SJCRH30 (cell line): Measurements from ENCODE around the gene CYP26B1. TPM values are rescaled to one million over a fixed set of nuclear protein-coding genes. Genes with fewer than 3 reads are reported as not detected.
"Not testable (repeated sequence)": the region's sequence is repeated elsewhere in the genome, so short reads cannot be mapped to it uniquely, and the experiment has no call there.

Source experiments
- DNase-seq, 2 experiments: peaks; one replicate each; pipeline ENCODE4 v3.0.0-alpha.2; 2015 to 2020
- H3K27ac ChIP-seq: fragments of 250-450 bp; sonication (Bioruptor Pico); 2 replicates; pipeline ENCODE4 v1.5.1; 2020; ENCODE audit warnings: mild to moderate bottlenecking, moderate library complexity
- H3K27me3 ChIP-seq: fragments of 250-450 bp; sonication (Bioruptor Pico); 2 replicates; pipeline ENCODE4 v1.5.1; 2020; ENCODE audit warnings: mild to moderate bottlenecking, moderate library complexity
- H3K36me3 ChIP-seq: fragments of 250-450 bp; sonication (Bioruptor Pico); 2 replicates; pipeline ENCODE4 v1.5.1; 2020; ENCODE audit warnings: mild to moderate bottlenecking, moderate library complexity
- H3K4me1 ChIP-seq: fragments of 250-450 bp; sonication (Bioruptor Pico); 2 replicates; pipeline ENCODE4 v1.5.1; 2020; ENCODE audit warnings: mild to moderate bottlenecking, moderate library complexity
- H3K4me3 ChIP-seq: fragments of 250-450 bp; sonication (Bioruptor Pico); 2 replicates; pipeline ENCODE4 v1.5.1; 2020; ENCODE audit warnings: mild to moderate bottlenecking, moderate library complexity
- H3K9me3 ChIP-seq: fragments of 250-450 bp; sonication (Bioruptor Pico); replicated peaks from 2 replicates; pipeline ENCODE4 v1.5.1; 2020; ENCODE audit warnings: mild to moderate bottlenecking, moderate library complexity
- total RNA-seq: library from RNA; depleted of rRNA; stranded (reverse); fragments of >200 nt; shearing (Covaris generic); gene quantifications from 2 replicates; pipeline ENCODE4 v1.2.3, GENCODE V29; 2014

The CYP26B1 gene
- total RNA-seq, 1 experiment from 2014 or later: 9.7 TPM

- H3K27ac ChIP-seq: no peak overlapping the region
- H3K4me1 ChIP-seq: no peaks in the 10 kb centered on the region
- H3K36me3 ChIP-seq: no peaks in the 10 kb centered on the region
- no peak overlapping the region for H3K4me3 ChIP-seq
- H3K9me3 ChIP-seq: no peaks in the 10 kb centered on the region
- no peaks in the 10 kb centered on the region for H3K27me3 ChIP-seq
- DNase-seq: no peak
Measured at GRCh38 chr2:72104821-72105588, 42.7 kb downstream of the CYP26B1 start.

GRCh38 chr2:72103690-72104089, 44.0 kb downstream of the CYP26B1 start:
- H3K27me3 ChIP-seq: no peaks in the 10 kb centered on the region
- H3K27ac ChIP-seq: no peak overlapping the region
- H3K36me3 ChIP-seq: no peaks in the 10 kb centered on the region
- H3K4me3 ChIP-seq: no peak overlapping the region
- no peaks in the 10 kb centered on the region for H3K9me3 ChIP-seq
- H3K4me1 ChIP-seq: no peaks in the 10 kb centered on the region
- DNase-seq: no peak

- Histone ChIP-seq H3K27me3 (no peaks in the 10 kb centered on the region), H3K36me3 (no peaks in the 10 kb centered on the region), H3K4me3 (no peak overlapping the region), H3K27ac (no peak overlapping the region), H3K9me3 (no peaks in the 10 kb centered on the region), H3K4me1 (no peaks in the 10 kb centered on the region)
- no peak for DNase-seq
Measured at GRCh38 chr2:72103161-72103560, 44.5 kb downstream of the CYP26B1 start.

- H3K4me3 ChIP-seq: no peak overlapping the region
Measured at GRCh38 chr2:72098935-72099334, 48.7 kb downstream of the CYP26B1 start.

GRCh38 chr2:72097276-72097675, 50.4 kb downstream of the CYP26B1 start:
- Histone ChIP-seq H3K9me3 (no peaks in the 10 kb centered on the region), H3K36me3 (no peaks in the 10 kb centered on the region), H3K27me3 (no peaks in the 10 kb centered on the region), H3K27ac (no peak overlapping the region), H3K4me3 (no peak overlapping the region), H3K4me1 (no peaks in the 10 kb centered on the region)
- no peak for DNase-seq

More at GRCh38 chr2:72098935-72099334, 48.7 kb downstream of the CYP26B1 start:
- H3K9me3 ChIP-seq: no peaks in the 10 kb centered on the region
- H3K4me1 ChIP-seq: no peaks in the 10 kb centered on the region
- H3K27me3 ChIP-seq: no peaks in the 10 kb centered on the region
- no peak overlapping the region for H3K27ac ChIP-seq
- no peaks in the 10 kb centered on the region for H3K36me3 ChIP-seq
- DNase-seq: no peak

GRCh38 chr2:72096181-72096580, 51.5 kb downstream of the CYP26B1 start:
- H3K36me3 ChIP-seq: no peaks in the 10 kb centered on the region
- no peaks in the 10 kb centered on the region for H3K9me3 ChIP-seq
- no peak overlapping the region for H3K4me3 ChIP-seq
- H3K27me3 ChIP-seq: no peaks in the 10 kb centered on the region
- no peak overlapping the region for H3K27ac ChIP-seq
- H3K4me1 ChIP-seq: no peaks in the 10 kb centered on the region
- no peak for DNase-seq

GRCh38 chr2:72095364-72095763, 52.3 kb downstream of the CYP26B1 start:
- Histone ChIP-seq H3K4me1 (no peaks in the 10 kb centered on the region), H3K27ac (no peak overlapping the region), H3K27me3 (no peaks in the 10 kb centered on the region), H3K9me3 (no peaks in the 10 kb centered on the region), H3K36me3 (no peaks in the 10 kb centered on the region), H3K4me3 (no peak overlapping the region)
- no peak for DNase-seq

GRCh38 chr2:72094701-72095100, 53.0 kb downstream of the CYP26B1 start:
- Histone ChIP-seq H3K27ac (no peak overlapping the region), H3K4me1 (no peaks in the 10 kb centered on the region), H3K36me3 (no peaks in the 10 kb centered on the region), H3K4me3 (no peak overlapping the region), H3K9me3 (no peaks in the 10 kb centered on the region), H3K27me3 (no peaks in the 10 kb centered on the region)
- DNase-seq: no peak

GRCh38 chr2:72092111-72092510, 55.6 kb downstream of the CYP26B1 start:
- H3K27ac ChIP-seq: no peak overlapping the region

GRCh38 chr2:72090781-72091482, 56.7 kb downstream of the CYP26B1 start:
- H3K27me3 ChIP-seq: no peaks in the 10 kb centered on the region
- no peaks in the 10 kb centered on the region for H3K36me3 ChIP-seq
- no peaks in the 10 kb centered on the region for H3K9me3 ChIP-seq
- no peak overlapping the region for H3K4me3 ChIP-seq
- no peak for DNase-seq
- H3K27ac ChIP-seq: no peak overlapping the region
- no peaks in the 10 kb centered on the region for H3K4me1 ChIP-seq

More at GRCh38 chr2:72092111-72092510, 55.6 kb downstream of the CYP26B1 start:
- no peaks in the 10 kb centered on the region for H3K36me3 ChIP-seq
- DNase-seq: no peak
- H3K4me3 ChIP-seq: no peak overlapping the region
- H3K4me1 ChIP-seq: no peaks in the 10 kb centered on the region
- no peaks in the 10 kb centered on the region for H3K27me3 ChIP-seq
- H3K9me3 ChIP-seq: no peaks in the 10 kb centered on the region

GRCh38 chr2:72090271-72090720, 57.4 kb downstream of the CYP26B1 start:
- Histone ChIP-seq H3K9me3 (no peaks in the 10 kb centered on the region), H3K36me3 (no peaks in the 10 kb centered on the region), H3K27ac (no peak overlapping the region), H3K4me3 (no peak overlapping the region), H3K27me3 (no peaks in the 10 kb centered on the region), H3K4me1 (no peaks in the 10 kb centered on the region)
- no peak for DNase-seq

- DNase-seq: no peak
- Histone ChIP-seq H3K4me3 (no peak overlapping the region), H3K9me3 (no peaks in the 10 kb centered on the region), H3K4me1 (no peaks in the 10 kb centered on the region), H3K27ac (no peak overlapping the region), H3K27me3 (no peaks in the 10 kb centered on the region), H3K36me3 (no peaks in the 10 kb centered on the region)
Measured at GRCh38 chr2:72089537-72089936, 58.1 kb downstream of the CYP26B1 start.

GRCh38 chr2:72089028-72089427, 58.6 kb downstream of the CYP26B1 start:
- Histone ChIP-seq H3K27me3 (no peaks in the 10 kb centered on the region), H3K4me1 (no peaks in the 10 kb centered on the region), H3K36me3 (no peaks in the 10 kb centered on the region), H3K4me3 (no peak overlapping the region), H3K27ac (no peak overlapping the region), H3K9me3 (no peaks in the 10 kb centered on the region)
- DNase-seq: no peak

GRCh38 chr2:72086871-72087633, 60.6 kb downstream of the CYP26B1 start:
- H3K4me3 ChIP-seq, H3K36me3 ChIP-seq, H3K4me1 ChIP-seq, H3K9me3 ChIP-seq, H3K27me3 ChIP-seq, H3K27ac ChIP-seq, DNase-seq: not testable (repeated sequence)

- H3K27ac ChIP-seq: no peak overlapping the region
- DNase-seq: no peak
- no peaks in the 10 kb centered on the region for H3K9me3 ChIP-seq
- no peak overlapping the region for H3K4me3 ChIP-seq
- no peaks in the 10 kb centered on the region for H3K4me1 ChIP-seq
- H3K27me3 ChIP-seq: no peaks in the 10 kb centered on the region
- no peaks in the 10 kb centered on the region for H3K36me3 ChIP-seq
Measured at GRCh38 chr2:72085513-72085912, 62.1 kb downstream of the CYP26B1 start.
